ENCODE data around the gene TLDC2. TPM values are rescaled to one million over a fixed set of nuclear protein-coding genes. Genes with fewer than 3 reads are reported as not detected.

The TLDC2 gene
- total and polyA plus RNA-seq, 11 donors, result 0.15 TPM; not detected in 10

DNA sequence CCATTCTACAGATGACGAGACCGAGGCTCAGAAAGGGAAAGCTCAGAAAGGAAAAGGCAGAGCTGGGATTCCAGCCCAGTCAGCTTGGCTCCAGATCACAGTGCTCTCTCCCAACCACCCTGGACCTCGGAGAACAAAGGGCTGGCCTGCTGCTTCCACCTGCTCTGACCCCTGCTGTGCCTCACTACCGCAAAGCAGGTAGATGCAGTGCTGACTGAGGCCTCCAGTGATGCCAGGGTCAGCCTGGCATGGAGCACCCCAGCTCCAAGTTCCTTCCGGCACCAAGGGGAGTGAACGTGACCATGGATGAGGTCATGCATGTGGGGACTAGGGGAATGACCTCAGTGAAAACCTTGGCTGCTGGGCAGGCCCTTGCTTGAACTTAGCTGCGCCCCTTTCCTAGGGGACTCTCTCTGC, 20.7 kb upstream of the TLDC2 start:
- H3K4me1 ChIP-seq, result peaks cover 13 to 92% (median 79%) of the 10 kb centered on the region in 12 donors
- H3K4me3 ChIP-seq, result no peak overlapping the region
- ATAC-seq (peak; percentile 7 to 40 (median 21)), DNase-seq (peak in 1 of 5 donors; percentile 61)
- intact Hi-C loops (cut with DNase I), result no loop called here
- WGBS, 4 donors, result 35 to 54% (median 44%) methylated on average over 6 to 7 of the region's 7 CpGs
- no peaks in the 10 kb centered on the region for H3K27me3 ChIP-seq
- peak overlapping the region in 11 of 12 donors; percentile 39 to 91 (median 72) for H3K27ac ChIP-seq
- peaks cover 0 to 5% (median 0%) of the 10 kb centered on the region in 12 donors for H3K9me3 ChIP-seq
- peaks cover 0 to 5% (median 0%) of the 10 kb centered on the region in 9 donors for H3K36me3 ChIP-seq
- TF ChIP-seq CTCF (IDR thresholded peaks at IDR 0.05) (no peak), POLR2A (IDR thresholded peaks at IDR 0.05) (no peak)

- TF ChIP-seq CTCF (IDR thresholded peaks at IDR 0.05) (no peak), POLR2A (IDR thresholded peaks at IDR 0.05) (no peak)
- Histone ChIP-seq H3K4me3 (no peak overlapping the region), H3K9me3 (no peaks in the 10 kb centered on the region), H3K36me3 (peaks cover 0 to 5% (median 0%) of the 10 kb centered on the region in 9 donors), H3K27ac (peak overlapping the region; percentile 39 to 91 (median 71)), H3K27me3 (no peaks in the 10 kb centered on the region), H3K4me1 (peaks cover 15 to 98% (median 89%) of the 10 kb centered on the region in 12 donors)
- ATAC-seq, result peak in 2 of 4 donors; percentile 35
- WGBS, 4 donors, result 28 to 49% (median 40%) methylated on average over 3 of the region's 3 CpGs
- intact Hi-C loops (cut with DNase I), result no loop called here
- DNase-seq, result peak in 1 of 5 donors; percentile 49
These were observed 19.7 kb upstream of the TLDC2 start for GRCh38 chr20:36856195-36856594.

GRCh38 chr20:36856691-36857635, 19.0 kb upstream of the TLDC2 start:
- TF ChIP-seq CTCF (IDR thresholded peaks at IDR 0.05) (no peak), POLR2A (IDR thresholded peaks at IDR 0.05) (no peak)
- ATAC-seq (peak in 1 of 4 donors; percentile 32), DNase-seq (peak in 4 of 5 donors; percentile 17 to 65 (median 62))
- Histone ChIP-seq H3K27ac (peak overlapping the region; percentile 39 to 91 (median 71)), H3K27me3 (no peaks in the 10 kb centered on the region), H3K9me3 (no peaks in the 10 kb centered on the region), H3K4me3 (no peak overlapping the region), H3K36me3 (peaks cover 0 to 5% (median 0%) of the 10 kb centered on the region in 9 donors), H3K4me1 (peaks cover 21 to 98% (median 89%) of the 10 kb centered on the region in 12 donors)
- intact Hi-C loops (cut with DNase I), result no loop called here
- WGBS, 4 donors, result 39 to 47% (median 40%) methylated on average over 17 of the region's 17 CpGs

DNA sequence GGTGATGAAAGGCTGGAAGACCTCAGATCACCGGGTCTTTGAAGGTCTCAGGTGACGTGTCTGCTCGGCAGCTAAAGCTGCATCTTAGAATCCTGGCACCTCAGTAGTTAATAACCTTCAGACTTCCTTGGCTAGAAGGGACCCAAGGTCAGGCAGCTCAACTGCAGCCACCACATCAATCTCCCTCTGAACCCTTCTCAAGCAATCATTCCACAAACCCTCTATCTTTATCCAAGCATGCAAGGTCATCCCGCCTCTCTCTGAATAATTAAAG, 16.7 kb upstream of the TLDC2 start:
- H3K4me1 ChIP-seq, result peaks cover 21 to 93% (median 72%) of the 10 kb centered on the region in 12 donors

More for the DNA sequence above, 16.7 kb upstream of the TLDC2 start:
- Histone ChIP-seq H3K27ac (peak overlapping the region in 11 of 12 donors; percentile 16 to 97 (median 91)), H3K27me3 (no peaks in the 10 kb centered on the region), H3K9me3 (no peaks in the 10 kb centered on the region), H3K4me3 (no peak overlapping the region), H3K36me3 (peaks cover 0 to 5% (median 0%) of the 10 kb centered on the region in 9 donors)
- ATAC-seq (no peak), DNase-seq (no peak)
- TF ChIP-seq CTCF (IDR thresholded peaks at IDR 0.05) (no peak), POLR2A (IDR thresholded peaks at IDR 0.05) (no peak)
- 39 to 56% (median 44%) methylated on average over 4 of the region's 4 CpGs for WGBS, 4 donors
- intact Hi-C loops (cut with DNase I), result no loop called here
